ENCODE results near the gene GPC6. TPM values are rescaled to one million over a fixed set of nuclear protein-coding genes. Genes with fewer than 3 reads are reported as not detected.

The GPC6 gene
- total RNA-seq, 1 donor from 2014 or later, result 63.0 TPM

DNA sequence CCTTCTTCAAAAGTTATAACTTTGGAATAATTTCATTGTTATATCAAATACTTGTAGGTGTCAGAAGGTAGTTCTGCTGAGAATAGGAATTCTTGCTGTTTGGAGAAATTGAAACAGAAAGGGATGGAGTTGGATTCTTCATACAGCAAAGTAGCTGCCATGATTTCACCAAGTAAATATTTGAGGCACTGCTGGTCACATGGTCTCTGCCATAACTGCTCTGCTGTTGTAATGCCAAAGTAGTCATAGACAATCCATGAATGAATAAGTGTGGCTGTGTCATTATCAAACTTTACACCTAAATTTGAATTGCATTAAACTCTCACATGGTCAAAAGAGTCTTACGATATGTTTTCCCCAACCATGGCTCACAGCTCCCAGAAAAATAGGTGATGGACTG, 308.6 kb downstream of the GPC6 start:
- FAIRE-seq (peak; percentile 63), DNase-seq (ENCODE audit: low read depth) (peak; percentile 70)
- H3K4me1 ChIP-seq (ENCODE audit: insufficient read depth, low read length), result peaks cover 5% of the 10 kb centered on the region
- H3K9ac ChIP-seq (ENCODE audit: low read length), result no peak overlapping the region
- H4K20me1 ChIP-seq (ENCODE audit: insufficient read depth, low read length), result peaks cover 30% of the 10 kb centered on the region
- H3K27ac ChIP-seq (ENCODE audit: low read depth, low read length), result no peak overlapping the region
- no peaks in the 10 kb centered on the region for H3K27me3 Mint-ChIP-seq (ENCODE audit: low read depth, unreplicated experiment)
- no peaks in the 10 kb centered on the region for H3K36me3 ChIP-seq (ENCODE audit: insufficient read depth, low read length)
- no peak overlapping the region for H3K4me3 ChIP-seq (ENCODE audit: insufficient read depth, low read depth, low read length)
- no peak overlapping the region for H2AFZ ChIP-seq (ENCODE audit: low read depth, low read length)
- no peaks in the 10 kb centered on the region for H3K9me3 ChIP-seq (ENCODE audit: insufficient read depth, low read depth, low read length)
- peaks cover 26% of the 10 kb centered on the region for H3K4me1 Mint-ChIP-seq (ENCODE audit: low read depth, unreplicated experiment)
- peaks cover 3% of the 10 kb centered on the region for H3K79me2 ChIP-seq (ENCODE audit: insufficient read depth, low read length)
- H3K4me3 Mint-ChIP-seq (ENCODE audit: unreplicated experiment), result no peak overlapping the region
- TF ChIP-seq, protein P1, sequence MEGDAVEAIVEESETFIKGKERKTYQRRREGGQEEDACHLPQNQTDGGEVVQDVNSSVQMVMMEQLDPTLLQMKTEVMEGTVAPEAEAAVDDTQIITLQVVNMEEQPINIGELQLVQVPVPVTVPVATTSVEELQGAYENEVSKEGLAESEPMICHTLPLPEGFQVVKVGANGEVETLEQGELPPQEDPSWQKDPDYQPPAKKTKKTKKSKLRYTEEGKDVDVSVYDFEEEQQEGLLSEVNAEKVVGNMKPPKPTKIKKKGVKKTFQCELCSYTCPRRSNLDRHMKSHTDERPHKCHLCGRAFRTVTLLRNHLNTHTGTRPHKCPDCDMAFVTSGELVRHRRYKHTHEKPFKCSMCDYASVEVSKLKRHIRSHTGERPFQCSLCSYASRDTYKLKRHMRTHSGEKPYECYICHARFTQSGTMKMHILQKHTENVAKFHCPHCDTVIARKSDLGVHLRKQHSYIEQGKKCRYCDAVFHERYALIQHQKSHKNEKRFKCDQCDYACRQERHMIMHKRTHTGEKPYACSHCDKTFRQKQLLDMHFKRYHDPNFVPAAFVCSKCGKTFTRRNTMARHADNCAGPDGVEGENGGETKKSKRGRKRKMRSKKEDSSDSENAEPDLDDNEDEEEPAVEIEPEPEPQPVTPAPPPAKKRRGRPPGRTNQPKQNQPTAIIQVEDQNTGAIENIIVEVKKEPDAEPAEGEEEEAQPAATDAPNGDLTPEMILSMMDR (IDR thresholded peaks at IDR 0.05; ENCODE audit: insufficient read depth, low read depth, low read length), result no peak
- no peak for TF ChIP-seq EZH2 (IDR thresholded peaks at IDR 0.05; ENCODE audit: insufficient read depth, low read length)
- no peaks in the 10 kb centered on the region for H3K27me3 ChIP-seq (ENCODE audit: insufficient read depth, low read length)
- no peaks in the 10 kb centered on the region for H3K9me3 Mint-ChIP-seq (ENCODE audit: unreplicated experiment)
- no peaks in the 10 kb centered on the region for H3K36me3 Mint-ChIP-seq (ENCODE audit: low read depth, unreplicated experiment)
- H3K4me2 ChIP-seq (ENCODE audit: low read length), result no peak overlapping the region
- H3K27ac Mint-ChIP-seq (ENCODE audit: unreplicated experiment), result peak overlapping the region; percentile 75

DNA sequence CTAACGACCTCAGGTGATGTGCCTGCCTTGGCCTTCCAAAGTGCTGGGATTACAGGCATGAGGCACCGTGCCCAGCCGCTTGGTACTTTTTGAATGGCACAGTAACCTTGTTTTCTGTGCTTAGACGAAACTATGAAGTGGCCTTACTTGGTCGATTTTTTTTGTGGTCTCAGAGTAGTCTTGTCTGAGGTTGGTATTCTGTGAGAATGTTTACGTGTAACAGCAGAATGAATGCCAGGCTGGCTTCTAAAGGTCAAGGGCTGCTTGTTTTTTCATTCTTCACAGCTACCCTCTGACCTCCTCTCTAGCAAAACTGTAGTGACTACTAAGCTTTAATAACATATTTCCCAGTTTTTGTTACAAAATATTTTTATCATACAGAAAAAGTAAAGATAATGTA, 313.3 kb downstream of the GPC6 start:
- Mint-ChIP-seq H3K4me3 (ENCODE audit: unreplicated experiment) (no peak overlapping the region), H3K4me1 (ENCODE audit: low read depth, unreplicated experiment) (peaks cover 12% of the 10 kb centered on the region), H3K36me3 (ENCODE audit: low read depth, unreplicated experiment) (no peaks in the 10 kb centered on the region), H3K9me3 (ENCODE audit: unreplicated experiment) (peaks cover 2% of the 10 kb centered on the region), H3K27ac (ENCODE audit: unreplicated experiment) (no peak overlapping the region), H3K27me3 (ENCODE audit: low read depth, unreplicated experiment) (no peaks in the 10 kb centered on the region)
- no peak for FAIRE-seq
- Histone ChIP-seq H3K27ac (ENCODE audit: low read depth, low read length) (no peak overlapping the region), H3K79me2 (ENCODE audit: insufficient read depth, low read length) (peaks cover 3% of the 10 kb centered on the region), H3K27me3 (ENCODE audit: insufficient read depth, low read length) (no peaks in the 10 kb centered on the region), H4K20me1 (ENCODE audit: insufficient read depth, low read length) (peaks cover 12% of the 10 kb centered on the region), H3K36me3 (ENCODE audit: insufficient read depth, low read length) (no peaks in the 10 kb centered on the region), H2AFZ (ENCODE audit: low read depth, low read length) (no peak overlapping the region), H3K9me3 (ENCODE audit: insufficient read depth, low read depth, low read length) (no peaks in the 10 kb centered on the region), H3K4me2 (ENCODE audit: low read length) (no peak overlapping the region), H3K9ac (ENCODE audit: low read length) (no peak overlapping the region), H3K4me1 (ENCODE audit: insufficient read depth, low read length) (peaks cover 5% of the 10 kb centered on the region), H3K4me3 (ENCODE audit: insufficient read depth, low read depth, low read length) (no peak overlapping the region)
- TF ChIP-seq EZH2 (IDR thresholded peaks at IDR 0.05; ENCODE audit: insufficient read depth, low read length), result no peak
- TF ChIP-seq, protein P1 (IDR thresholded peaks at IDR 0.05; ENCODE audit: insufficient read depth, low read depth, low read length), result no peak
- DNase-seq (ENCODE audit: low read depth), result no peak

DNA sequence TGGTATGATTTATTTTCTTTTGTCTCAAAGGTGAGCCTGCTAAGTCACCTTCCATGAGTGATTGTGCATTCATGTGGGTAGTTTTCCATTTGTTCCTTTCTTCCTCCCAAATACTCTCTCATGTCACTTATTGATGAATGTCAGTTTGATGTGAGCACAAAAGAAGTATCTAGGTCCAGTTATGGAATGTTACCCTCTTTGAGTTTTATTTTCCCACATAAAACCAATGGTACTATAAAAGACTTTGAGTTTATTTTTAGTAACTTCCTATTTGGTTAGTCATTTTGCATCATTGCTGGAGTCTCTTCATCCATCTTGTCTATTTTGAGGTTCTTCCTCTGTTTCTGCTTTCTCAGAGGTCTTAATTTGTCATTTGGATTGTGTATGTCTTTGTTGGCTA, 321.3 kb downstream of the GPC6 start:
- Histone ChIP-seq H3K9me3 (ENCODE audit: insufficient read depth, low read depth, low read length) (no peaks in the 10 kb centered on the region), H3K4me2 (ENCODE audit: low read length) (no peak overlapping the region), H4K20me1 (ENCODE audit: insufficient read depth, low read length) (peaks cover 17% of the 10 kb centered on the region), H2AFZ (ENCODE audit: low read depth, low read length) (no peak overlapping the region), H3K9ac (ENCODE audit: low read length) (no peak overlapping the region), H3K36me3 (ENCODE audit: insufficient read depth, low read length) (no peaks in the 10 kb centered on the region), H3K27me3 (ENCODE audit: insufficient read depth, low read length) (no peaks in the 10 kb centered on the region), H3K4me1 (ENCODE audit: insufficient read depth, low read length) (no peaks in the 10 kb centered on the region), H3K4me3 (ENCODE audit: insufficient read depth, low read depth, low read length) (no peak overlapping the region), H3K79me2 (ENCODE audit: insufficient read depth, low read length) (no peaks in the 10 kb centered on the region), H3K27ac (ENCODE audit: low read depth, low read length) (no peak overlapping the region)
- H3K27me3 Mint-ChIP-seq (ENCODE audit: low read depth, unreplicated experiment), result no peaks in the 10 kb centered on the region
- DNase-seq (ENCODE audit: low read depth), result peak; percentile 51
- no peaks in the 10 kb centered on the region for H3K9me3 Mint-ChIP-seq (ENCODE audit: unreplicated experiment)
- H3K4me3 Mint-ChIP-seq (ENCODE audit: unreplicated experiment), result no peak overlapping the region
- H3K4me1 Mint-ChIP-seq (ENCODE audit: low read depth, unreplicated experiment), result peaks cover 24% of the 10 kb centered on the region
- no peak overlapping the region for H3K27ac Mint-ChIP-seq (ENCODE audit: unreplicated experiment)
- no peak for FAIRE-seq
- no peak for TF ChIP-seq EZH2 (IDR thresholded peaks at IDR 0.05; ENCODE audit: insufficient read depth, low read length)
- TF ChIP-seq, protein P1 (IDR thresholded peaks at IDR 0.05; ENCODE audit: insufficient read depth, low read depth, low read length), result no peak
- H3K36me3 Mint-ChIP-seq (ENCODE audit: low read depth, unreplicated experiment), result no peaks in the 10 kb centered on the region

All from astrocyte (in vitro differentiated cells and primary cell).